Neural cell (in vitro differentiated cells): Measurements from ENCODE around the gene AGFG2.

Experiments used
- EP300 ChIP-seq: fragments of 450-650 bp; conservative IDR thresholded peaks from 2 replicates; pipeline ENCODE4 v1.6.1; 2014; ENCODE audit warnings: antibody characterized with exemption, mild to moderate bottlenecking, moderate library complexity; ENCODE audit not compliant: poor library complexity, severe bottlenecking
- EZH2 ChIP-seq: fragments of 200-600, 300-800 bp; shearing (Covaris generic), sonication (generic); IDR thresholded peaks from 2 replicates; pipeline ENCODE4 v1.6.1; 2014; ENCODE audit warnings: antibody characterized with exemption, low read length, borderline replicate concordance, mild to moderate bottlenecking; ENCODE audit not compliant: insufficient read depth, poor library complexity, severe bottlenecking
- POLR2AphosphoS5 ChIP-seq: IDR thresholded peaks from 2 replicates; pipeline ENCODE4 v1.6.1; 2012
- RAD21 ChIP-seq: fragments of 450-650 bp; conservative IDR thresholded peaks from 2 replicates; pipeline ENCODE4 v1.6.1; 2014; ENCODE audit warnings: antibody characterized with exemption, mild to moderate bottlenecking, moderate library complexity
- TF ChIP-seq, protein P1 (sequence below): fragments of 450-650 bp; IDR thresholded peaks from 2 replicates; pipeline ENCODE4 v1.5.1; 2014; ENCODE audit warnings: antibody characterized with exemption, mild to moderate bottlenecking, moderate library complexity; ENCODE audit not compliant: poor library complexity, severe bottlenecking

DNA sequence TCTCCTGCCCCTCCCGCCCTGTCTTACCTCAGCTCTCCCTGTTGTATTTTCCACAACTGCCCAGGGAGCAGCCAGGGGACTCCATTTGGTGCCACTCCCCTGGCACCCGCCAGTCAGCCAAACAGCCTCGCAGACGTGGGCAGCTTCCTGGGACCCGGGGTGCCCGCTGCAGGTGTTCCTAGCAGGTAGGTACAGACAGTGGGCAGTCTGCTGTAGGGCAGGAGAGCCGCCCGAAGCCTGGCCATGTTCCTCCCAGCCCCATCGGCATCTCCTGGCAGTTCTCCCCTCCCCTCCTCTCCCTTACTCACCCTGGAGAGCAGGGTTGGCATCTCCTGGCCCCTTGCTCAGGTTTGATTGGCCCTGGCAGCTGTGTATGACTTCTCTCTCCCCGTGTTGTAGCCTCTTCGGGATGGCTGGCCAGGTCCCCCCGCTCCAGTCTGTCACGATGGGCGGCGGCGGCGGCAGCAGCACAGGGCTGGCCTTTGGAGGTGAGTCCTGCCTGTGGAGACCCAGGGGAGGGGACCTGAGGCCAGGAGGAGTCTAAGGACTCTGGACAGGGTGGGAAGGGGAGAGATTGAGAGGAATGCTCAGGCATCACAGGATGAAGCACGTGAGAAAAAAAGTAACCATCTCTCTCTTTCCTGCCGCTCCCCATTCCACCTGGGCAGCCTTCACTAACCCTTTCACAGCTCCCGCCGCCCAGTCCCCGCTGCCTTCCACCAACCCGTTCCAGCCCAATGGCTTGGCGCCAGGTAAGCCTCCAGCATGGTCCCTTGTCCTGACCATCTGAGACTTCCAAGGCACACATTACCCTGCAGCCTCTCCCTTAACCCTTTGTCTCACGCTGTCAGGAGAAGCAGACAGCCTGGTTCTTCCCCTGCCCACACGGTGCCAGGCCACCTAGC lies 23.4 kb downstream of the AGFG2 start:
- no peak for TF ChIP-seq EP300
- TF ChIP-seq, protein P1, sequence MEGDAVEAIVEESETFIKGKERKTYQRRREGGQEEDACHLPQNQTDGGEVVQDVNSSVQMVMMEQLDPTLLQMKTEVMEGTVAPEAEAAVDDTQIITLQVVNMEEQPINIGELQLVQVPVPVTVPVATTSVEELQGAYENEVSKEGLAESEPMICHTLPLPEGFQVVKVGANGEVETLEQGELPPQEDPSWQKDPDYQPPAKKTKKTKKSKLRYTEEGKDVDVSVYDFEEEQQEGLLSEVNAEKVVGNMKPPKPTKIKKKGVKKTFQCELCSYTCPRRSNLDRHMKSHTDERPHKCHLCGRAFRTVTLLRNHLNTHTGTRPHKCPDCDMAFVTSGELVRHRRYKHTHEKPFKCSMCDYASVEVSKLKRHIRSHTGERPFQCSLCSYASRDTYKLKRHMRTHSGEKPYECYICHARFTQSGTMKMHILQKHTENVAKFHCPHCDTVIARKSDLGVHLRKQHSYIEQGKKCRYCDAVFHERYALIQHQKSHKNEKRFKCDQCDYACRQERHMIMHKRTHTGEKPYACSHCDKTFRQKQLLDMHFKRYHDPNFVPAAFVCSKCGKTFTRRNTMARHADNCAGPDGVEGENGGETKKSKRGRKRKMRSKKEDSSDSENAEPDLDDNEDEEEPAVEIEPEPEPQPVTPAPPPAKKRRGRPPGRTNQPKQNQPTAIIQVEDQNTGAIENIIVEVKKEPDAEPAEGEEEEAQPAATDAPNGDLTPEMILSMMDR, result no peak
- no peak for TF ChIP-seq RAD21
- TF ChIP-seq EZH2, result no peak
- no peak for TF ChIP-seq POLR2AphosphoS5
